Activated B cell treated with CpG ODN at 0.5 μM for 24 hours (primary cell): Measurements from ENCODE around the gene GDF2. TPM values are rescaled to one million over a fixed set of nuclear protein-coding genes. Genes with fewer than 3 reads are reported as not detected.

Experiments
- ATAC-seq: fragments of 200-7000 bp; cut with Tn5 transposase; one replicate; pipeline ENCODE4 v1.10.0; 2021; ENCODE audit warnings: low read depth, mild to moderate bottlenecking, moderate library complexity
- CTCF ChIA-PET: fragments of 350-600 bp; sonication (Branson Sonifier 250); formaldehyde crosslinking; loops from one replicate; lab custom pipeline; 2021; ENCODE audit warnings: antibody characterized with exemption; lab: Charles Lee
- POLR2A ChIA-PET: fragments of 350-600 bp; sonication (Branson Sonifier 250); formaldehyde crosslinking; loops from one replicate; lab custom pipeline; 2021; ENCODE audit warnings: antibody characterized with exemption; lab: Charles Lee
- DNase-seq: peaks from one replicate; pipeline ENCODE4 v3.0.0; 2022
- H3K27ac Mint-ChIP-seq: one replicate; pipeline ENCODE4 v1.8.0; 2020; ENCODE audit warnings: mixed read lengths
- H3K27me3 Mint-ChIP-seq: one replicate; pipeline ENCODE4 v1.8.0; 2021; ENCODE audit warnings: mixed read lengths
- H3K36me3 Mint-ChIP-seq: one replicate; pipeline ENCODE4 v1.8.0; 2021; ENCODE audit warnings: low read depth, mixed read lengths
- H3K4me1 Mint-ChIP-seq: one replicate; pipeline ENCODE4 v1.8.0; 2021; ENCODE audit warnings: mixed read lengths
- H3K4me3 Mint-ChIP-seq: one replicate; pipeline ENCODE4 v1.8.0; 2020; ENCODE audit warnings: mild to moderate bottlenecking, mixed read lengths
- H3K9me3 Mint-ChIP-seq: one replicate; pipeline ENCODE4 v1.8.0; 2020; ENCODE audit warnings: mixed read lengths
- intact Hi-C: fragments of 100-400 bp; cut with micrococcal nuclease; formaldehyde crosslinking; loops from one replicate; pipeline ENCODE4 v1.15.1; 2024
- total RNA-seq: library from RNA; stranded (reverse); gene quantifications from 2 replicates; pipeline ENCODE4 v1.2.3, GENCODE V29; 2022
- TF ChIP-seq, protein P1 (sequence below): fragments of 200-600 bp; IDR thresholded peaks from one replicate; pipeline ENCODE4 v1.8.0; 2022; ENCODE audit warnings: antibody characterized with exemption, mild to moderate bottlenecking

GDF2 gene
- total RNA-seq, 1 donor from 2014 or later, result not detected

DNA sequence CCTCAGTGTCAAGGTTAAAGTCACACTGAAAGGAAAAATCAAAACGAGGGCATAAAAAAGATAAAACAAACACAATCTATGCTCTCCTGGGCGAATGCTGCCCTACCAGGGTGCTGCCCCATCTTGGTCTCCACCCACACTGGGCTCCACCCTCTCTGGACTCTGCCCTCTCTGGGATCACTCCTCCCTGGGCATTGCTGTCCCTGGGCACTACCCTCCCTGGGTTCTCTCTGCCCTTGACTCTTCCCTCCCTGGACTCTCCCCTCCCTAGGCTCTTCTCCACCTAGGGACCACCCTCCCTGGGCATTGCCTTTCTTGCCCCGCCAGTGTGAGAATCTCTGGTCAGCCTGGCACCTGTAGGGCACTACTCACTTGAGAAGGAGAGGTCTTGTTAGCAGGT, 8.6 kb downstream of the GDF2 start:
- POLR2A ChIA-PET, result no interaction called here
- CTCF ChIA-PET, result no interaction called here
- Mint-ChIP-seq H3K4me1 (no peaks in the 10 kb centered on the region), H3K9me3 (peaks cover 4% of the 10 kb centered on the region), H3K27me3 (peaks cover 2% of the 10 kb centered on the region), H3K36me3 (no peaks in the 10 kb centered on the region), H3K27ac (no peak overlapping the region), H3K4me3 (no peak overlapping the region)
- DNase-seq (no peak), ATAC-seq (no peak)
- TF ChIP-seq, protein P1, sequence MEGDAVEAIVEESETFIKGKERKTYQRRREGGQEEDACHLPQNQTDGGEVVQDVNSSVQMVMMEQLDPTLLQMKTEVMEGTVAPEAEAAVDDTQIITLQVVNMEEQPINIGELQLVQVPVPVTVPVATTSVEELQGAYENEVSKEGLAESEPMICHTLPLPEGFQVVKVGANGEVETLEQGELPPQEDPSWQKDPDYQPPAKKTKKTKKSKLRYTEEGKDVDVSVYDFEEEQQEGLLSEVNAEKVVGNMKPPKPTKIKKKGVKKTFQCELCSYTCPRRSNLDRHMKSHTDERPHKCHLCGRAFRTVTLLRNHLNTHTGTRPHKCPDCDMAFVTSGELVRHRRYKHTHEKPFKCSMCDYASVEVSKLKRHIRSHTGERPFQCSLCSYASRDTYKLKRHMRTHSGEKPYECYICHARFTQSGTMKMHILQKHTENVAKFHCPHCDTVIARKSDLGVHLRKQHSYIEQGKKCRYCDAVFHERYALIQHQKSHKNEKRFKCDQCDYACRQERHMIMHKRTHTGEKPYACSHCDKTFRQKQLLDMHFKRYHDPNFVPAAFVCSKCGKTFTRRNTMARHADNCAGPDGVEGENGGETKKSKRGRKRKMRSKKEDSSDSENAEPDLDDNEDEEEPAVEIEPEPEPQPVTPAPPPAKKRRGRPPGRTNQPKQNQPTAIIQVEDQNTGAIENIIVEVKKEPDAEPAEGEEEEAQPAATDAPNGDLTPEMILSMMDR, result no peak
- intact Hi-C loops, result no loop called here

DNA sequence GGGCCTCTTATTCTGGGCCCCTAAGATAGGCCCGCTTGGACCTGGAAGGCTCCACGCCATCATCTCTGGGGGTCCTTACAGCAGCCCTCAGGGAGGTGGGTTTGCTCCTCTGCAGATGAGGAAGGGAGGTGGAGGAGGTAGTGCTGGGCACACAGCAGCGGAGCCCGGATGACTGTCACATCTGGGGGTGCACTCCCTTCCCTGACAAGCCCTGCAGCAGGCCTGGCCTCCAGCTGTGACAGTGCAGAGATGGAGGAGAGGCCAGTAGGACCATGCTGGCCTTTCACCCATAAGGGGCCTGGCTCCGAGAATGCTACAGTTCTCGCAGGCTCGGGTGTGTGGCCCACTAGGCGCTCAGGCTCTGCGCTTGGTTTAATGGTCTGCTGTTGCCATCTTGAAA, 9.2 kb downstream of the GDF2 start:
- ATAC-seq, result no peak
- Mint-ChIP-seq H3K4me3 (no peak overlapping the region), H3K4me1 (no peaks in the 10 kb centered on the region), H3K36me3 (no peaks in the 10 kb centered on the region), H3K9me3 (peaks cover 4% of the 10 kb centered on the region), H3K27ac (no peak overlapping the region), H3K27me3 (peaks cover 5% of the 10 kb centered on the region)
- intact Hi-C loops, result no loop called here
- POLR2A ChIA-PET, result no interaction called here
- no peak for DNase-seq
- TF ChIP-seq, protein P1, result no peak
- CTCF ChIA-PET, result interaction anchor here (1.3 kb wide), 1 partner anchor 9 kb away, joined by 3 read pairs; no protein-coding TSS in a partner anchor

DNA sequence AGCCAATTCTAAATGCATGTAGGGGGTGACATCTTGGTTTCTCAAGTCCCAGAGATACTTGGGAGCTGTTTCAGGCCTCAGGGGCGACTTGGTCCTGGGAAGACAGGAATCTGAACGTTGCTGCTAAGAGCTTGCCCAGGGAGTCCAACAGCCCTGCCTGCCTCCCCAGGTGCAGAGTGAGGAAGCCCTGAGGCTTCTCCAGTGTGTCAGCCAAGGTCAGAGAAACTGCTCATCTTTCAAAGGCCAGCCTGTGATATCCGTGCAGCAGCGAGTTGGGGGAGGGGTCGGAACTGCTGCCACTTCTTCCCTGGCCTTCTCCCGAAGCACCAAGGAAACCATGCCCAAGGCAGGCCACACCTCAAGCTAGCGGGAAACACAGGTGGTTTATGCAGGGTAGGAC, 9.7 kb downstream of the GDF2 start:
- Mint-ChIP-seq H3K4me1 (no peaks in the 10 kb centered on the region), H3K27ac (no peak overlapping the region), H3K9me3 (peaks cover 4% of the 10 kb centered on the region), H3K36me3 (no peaks in the 10 kb centered on the region), H3K27me3 (peaks cover 5% of the 10 kb centered on the region), H3K4me3 (no peak overlapping the region)
- ChIA-PET POLR2A (no interaction called here), CTCF (interaction anchor here (1.3 kb wide), 1 partner anchor 9 kb away, joined by 3 read pairs; no protein-coding TSS in a partner anchor)
- ATAC-seq, result no peak
- TF ChIP-seq, protein P1, result no peak
- DNase-seq, result no peak
- intact Hi-C loops, result no loop called here

DNA sequence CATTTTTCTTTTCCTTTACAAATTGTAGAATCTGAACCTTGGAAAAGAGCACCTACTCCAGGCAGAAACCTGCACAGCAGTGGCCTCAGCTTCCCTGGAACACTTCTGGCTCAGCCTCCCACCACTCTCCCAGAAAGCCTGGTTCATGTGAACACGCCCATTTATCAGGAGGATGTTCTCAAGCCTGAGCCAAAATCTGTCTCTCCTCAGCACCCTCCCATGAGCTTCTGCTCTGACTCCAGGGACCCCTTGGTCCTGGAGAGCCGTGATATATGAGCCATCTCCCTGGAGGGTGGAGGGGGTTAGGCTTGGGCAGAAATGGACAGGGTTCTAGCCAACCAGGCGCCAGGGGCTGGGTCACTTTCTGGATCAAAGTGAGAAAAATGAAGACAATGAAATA, 10.1 kb downstream of the GDF2 start:
- ChIA-PET CTCF (interaction anchor here (1.3 kb wide), 1 partner anchor 8 kb away, joined by 3 read pairs; no protein-coding TSS in a partner anchor), POLR2A (no interaction called here)
- peaks cover 4% of the 10 kb centered on the region for H3K9me3 Mint-ChIP-seq
- H3K27me3 Mint-ChIP-seq, result peaks cover 5% of the 10 kb centered on the region
- intact Hi-C loops, result no loop called here
- no peaks in the 10 kb centered on the region for H3K36me3 Mint-ChIP-seq
- TF ChIP-seq, protein P1, result no peak
- ATAC-seq (no peak), DNase-seq (no peak)
- H3K27ac Mint-ChIP-seq, result no peak overlapping the region
- H3K4me1 Mint-ChIP-seq, result no peaks in the 10 kb centered on the region
- H3K4me3 Mint-ChIP-seq, result no peak overlapping the region

DNA sequence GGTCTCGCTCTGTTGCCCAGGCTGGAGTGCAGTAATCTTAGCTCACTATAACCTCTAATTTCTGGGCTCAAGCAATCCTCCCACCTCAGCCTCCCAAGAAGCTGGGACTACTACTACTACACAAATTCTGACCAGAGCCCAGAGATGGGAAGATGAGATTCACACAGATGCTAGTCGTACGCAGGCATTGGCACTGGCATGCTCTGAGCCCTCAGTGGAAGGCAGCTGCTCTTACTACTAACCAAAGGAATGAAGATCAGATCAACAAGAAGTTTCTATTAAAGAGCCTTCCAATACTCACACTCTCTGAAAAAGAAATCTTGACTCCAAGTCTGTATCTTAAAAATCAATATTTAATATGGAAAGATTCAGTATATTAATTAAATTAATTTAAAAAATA, 10.7 kb downstream of the GDF2 start:
- Mint-ChIP-seq H3K36me3 (no peaks in the 10 kb centered on the region), H3K9me3 (peaks cover 4% of the 10 kb centered on the region), H3K4me3 (no peak overlapping the region), H3K27ac (no peak overlapping the region), H3K27me3 (peaks cover 5% of the 10 kb centered on the region), H3K4me1 (no peaks in the 10 kb centered on the region)
- POLR2A ChIA-PET, result no interaction called here
- intact Hi-C loops, result no loop called here
- CTCF ChIA-PET, result interaction anchor here (1.2 to 1.3 kb wide), 2 partner anchors 8 to 286 kb away, joined by 3 read pairs; no protein-coding TSS in a partner anchor
- DNase-seq (no peak), ATAC-seq (no peak)
- TF ChIP-seq, protein P1, result no peak
